Measurements from ENCODE around the gene SMC1B. TPM values are rescaled to one million over a fixed set of nuclear protein-coding genes. Genes with fewer than 3 reads are reported as not detected.
A peak's percentile ranks its signal among the peaks of the same experiment; 100 is the strongest.

Gene SMC1B
- total RNA-seq = not detected

- Histone ChIP-seq H3K36me3 (replicated peaks in 1 of 2; ENCODE audit: insufficient read depth in 1 of 2, low read depth in 2 of 2) (no peaks in the 10 kb centered on the region), H3K4me3 (no peak within 1 kb of the TSS), H3K27ac (peak within 1 kb of the TSS in 2 of 4 donors; percentile 27 to 28), H3K27me3 (no peaks in the 10 kb centered on the region), H3K9me3 (no peaks in the 10 kb centered on the region), H3K4me1 (peaks cover 12% of the 10 kb centered on the region)
- TF ChIP-seq CTCF (IDR thresholded peaks at IDR 0.05) (no peak), POLR2A (IDR thresholded peaks at IDR 0.05) (peak in 1 of 3 donors; percentile 16)
- intact Hi-C loops (cut with DNase I) = no loop called here
- peak; percentile 91 for ATAC-seq
- DNase-seq = peak; percentile 75 to 83 (median 78)
- WGBS, 2 donors = 2 to 10% methylated on average over 19 to 63 of the region's 68 CpGs
Measured at GRCh38 chr22:45413368-45414211, at the start of gene SMC1B, which contains the start of gene RIBC2. TSS of gene SMC1B (minus strand) at chr22:45413599. CDS start at chr22:45413567, 32 bp downstream. TSS of gene RIBC2 (plus strand) at chr22:45413693. CDS start at chr22:45413887, 194 bp downstream.

GRCh38 chr22:45462034-45462655, 48.7 kb upstream of the SMC1B start:
- intact Hi-C loops (cut with DNase I) = no loop called here
- ATAC-seq = no peak
- no peak overlapping the region for H3K4me3 ChIP-seq
- H3K36me3 ChIP-seq (replicated peaks in 1 of 2; ENCODE audit: insufficient read depth in 1 of 2, low read depth in 2 of 2) = no peaks in the 10 kb centered on the region
- H3K4me1 ChIP-seq = no peaks in the 10 kb centered on the region
- DNase-seq = no peak
- no peak for TF ChIP-seq CTCF (IDR thresholded peaks at IDR 0.05)
- no peak for TF ChIP-seq POLR2A (IDR thresholded peaks at IDR 0.05)
- H3K27ac ChIP-seq = no peak overlapping the region
- WGBS, 2 donors = 83 to 95% methylated on average over 5 to 6 of the region's 6 CpGs
- no peaks in the 10 kb centered on the region for H3K27me3 ChIP-seq
- no peaks in the 10 kb centered on the region for H3K9me3 ChIP-seq

- Histone ChIP-seq H3K4me1 (no peaks in the 10 kb centered on the region), H3K36me3 (replicated peaks in 1 of 2; ENCODE audit: insufficient read depth in 1 of 2, low read depth in 2 of 2) (no peaks in the 10 kb centered on the region), H3K27me3 (no peaks in the 10 kb centered on the region), H3K9me3 (no peaks in the 10 kb centered on the region), H3K4me3 (no peak overlapping the region), H3K27ac (peak overlapping the region in 1 of 4 donors; percentile 18)
- TF ChIP-seq CTCF (IDR thresholded peaks at IDR 0.05) (no peak), POLR2A (IDR thresholded peaks at IDR 0.05) (no peak)
- intact Hi-C loops (cut with DNase I) = no loop called here
- WGBS, 2 donors = 65 to 74% methylated on average over 10 to 14 of the region's 14 CpGs
- peak in 3 of 4 donors; percentile 21 to 40 (median 26) for DNase-seq
- peak; percentile 70 for ATAC-seq
Measured at GRCh38 chr22:45460288-45461109, 47.1 kb upstream of the SMC1B start.

- DNase-seq (no peak), ATAC-seq (no peak)
- Histone ChIP-seq H3K9me3 (no peaks in the 10 kb centered on the region), H3K36me3 (replicated peaks in 1 of 2; ENCODE audit: insufficient read depth in 1 of 2, low read depth in 2 of 2) (no peaks in the 10 kb centered on the region), H3K4me3 (no peak overlapping the region), H3K27me3 (no peaks in the 10 kb centered on the region), H3K4me1 (no peaks in the 10 kb centered on the region), H3K27ac (no peak overlapping the region)
- TF ChIP-seq CTCF (IDR thresholded peaks at IDR 0.05) = no peak
- no peak for TF ChIP-seq POLR2A (IDR thresholded peaks at IDR 0.05)
- WGBS, 2 donors = 77 to 78% methylated on average over 8 of the region's 8 CpGs
- intact Hi-C loops (cut with DNase I) = no loop called here
Measured at GRCh38 chr22:45459235-45459634, 45.8 kb upstream of the SMC1B start.
